ENCODE results near the gene SOAT1.
"Not testable (repeated sequence)": the region's sequence is repeated elsewhere in the genome, so short reads cannot be mapped to it uniquely, and the experiment has no call there.

The SOAT1 gene

GRCh38 chr1:179351281-179351680 is 57.7 kb downstream of the SOAT1 start:
- TF ChIP-seq CTCF (conservative IDR thresholded peaks at IDR 0.05; ENCODE audit: low read length), result no peak
- H3K4me3 ChIP-seq (ENCODE audit: low read length), result no peak overlapping the region
- no peak for DNase-seq (ENCODE audit: low read depth)

- no peak for TF ChIP-seq CTCF (conservative IDR thresholded peaks at IDR 0.05; ENCODE audit: low read length)
- no peak for DNase-seq (ENCODE audit: low read depth)
- H3K4me3 ChIP-seq (ENCODE audit: low read length), result no peak overlapping the region
These were observed 58.6 kb downstream of the SOAT1 start for GRCh38 chr1:179352236-179352635.

- no peak for TF ChIP-seq CTCF (conservative IDR thresholded peaks at IDR 0.05; ENCODE audit: low read length)
- DNase-seq (ENCODE audit: low read depth), result peak; percentile 84
- H3K4me3 ChIP-seq (ENCODE audit: low read length), result no peak overlapping the region
These were observed 59.9 kb downstream of the SOAT1 start for GRCh38 chr1:179353546-179353945.

GRCh38 chr1:179361631-179362030 is 68.0 kb downstream of the SOAT1 start:
- H3K4me3 ChIP-seq (ENCODE audit: low read length), result not testable (repeated sequence)
- DNase-seq (ENCODE audit: low read depth), result peak; percentile 56

- peak; percentile 27 for TF ChIP-seq CTCF (conservative IDR thresholded peaks at IDR 0.05; ENCODE audit: low read length)
- DNase-seq (ENCODE audit: low read depth), result peak; percentile 89
- peak within 1 kb of the TSS; percentile 83 for H3K4me3 ChIP-seq (ENCODE audit: low read length)
These were observed 71.9 kb downstream of the SOAT1 start, which contains the start of gene AXDND1 for GRCh38 chr1:179365342-179366092. Gene AXDND1, plus strand, starts transcription at chr1:179365971. Its CDS starts 539 bp downstream, at chr1:179366510.

- H3K4me3 ChIP-seq (ENCODE audit: low read length), result peak overlapping the region; percentile 83
- peak; percentile 26 for DNase-seq (ENCODE audit: low read depth)
- peak; percentile 0; the same call in 1 of the 2 replicates for TF ChIP-seq CTCF (conservative IDR thresholded peaks at IDR 0.05; ENCODE audit: low read length)
These were observed 72.7 kb downstream of the SOAT1 start for GRCh38 chr1:179366093-179366800.

GRCh38 chr1:179369751-179370341 is 76.2 kb downstream of the SOAT1 start:
- no peak overlapping the region for H3K4me3 ChIP-seq (ENCODE audit: low read length)
- peak; percentile 69 for DNase-seq (ENCODE audit: low read depth)
- TF ChIP-seq CTCF (conservative IDR thresholded peaks at IDR 0.05; ENCODE audit: low read length), result peak; percentile 69
